Keratinocyte (primary cell): ENCODE results near the gene SRL. TPM values are rescaled to one million over a fixed set of nuclear protein-coding genes. Genes with fewer than 3 reads are reported as not detected.

Experiments used
- DNase-seq: peaks from one replicate; pipeline ENCODE4 v3.0.0-alpha.2; 2011; ENCODE audit warnings: low read depth, missing footprints, low spot score
- FAIRE-seq: peaks from 2 replicates; lab custom pipeline; 2011; peaks lifted over from hg19 to GRCh38; lab: Jason Lieb, UNC
- H2AFZ ChIP-seq: 2 replicates; pipeline ENCODE4 v1.6.0; 2012; ENCODE audit warnings: low read length, control low read depth, inconsistent platforms; ENCODE audit not compliant: control insufficient read depth
- H3K27ac ChIP-seq: 2 replicates; pipeline ENCODE4 v1.5.1; 2011; ENCODE audit warnings: low read length; ENCODE audit not compliant: control insufficient read depth, insufficient read depth
- H3K27me3 ChIP-seq: 3 replicates; pipeline ENCODE4 v1.6.0; 2011; ENCODE audit warnings: low read length; ENCODE audit not compliant: control insufficient read depth, insufficient read depth; ENCODE audit errors: extremely low read depth
- H3K36me3 ChIP-seq, 2 experiments: 2 replicates in 1 of 2; 3 replicates in 1 of 2; pipeline ENCODE4 v1.5.1; 2011; ENCODE audit warnings: low read length in 2 of 2, mild to moderate bottlenecking in 1 of 2; ENCODE audit not compliant: control insufficient read depth in 2 of 2, insufficient read depth in 2 of 2; ENCODE audit errors: extremely low read depth in 1 of 2
- H3K4me1 ChIP-seq: 3 replicates; pipeline ENCODE4 v1.5.1; 2011; ENCODE audit warnings: low read length; ENCODE audit not compliant: control insufficient read depth, insufficient read depth; ENCODE audit errors: extremely low read depth
- H3K4me2 ChIP-seq: 3 replicates; pipeline ENCODE4 v1.6.0; 2011; ENCODE audit warnings: low read depth, low read length; ENCODE audit not compliant: control insufficient read depth, insufficient read depth; ENCODE audit errors: extremely low read depth
- H3K4me3 ChIP-seq, 3 experiments: fragments of 200-600 bp in 1 of 3; sonication (generic) in 1 of 3; 2 replicates in 2 of 3; 3 replicates in 1 of 3; pipeline ENCODE4 v1.5.1; 2011 to 2016; ENCODE audit warnings: low read length in 3 of 3, mild to moderate bottlenecking in 3 of 3, control low read depth in 2 of 3, inconsistent platforms in 1 of 3, low read depth in 1 of 3, mixed read lengths in 1 of 3, mixed run types in 1 of 3, moderate library complexity in 1 of 3; ENCODE audit not compliant: control insufficient read depth in 2 of 3, insufficient read depth in 2 of 3; ENCODE audit errors: extremely low read depth in 1 of 3
- H3K79me2 ChIP-seq: 2 replicates; pipeline ENCODE4 v1.6.0; 2012; ENCODE audit warnings: low read length; ENCODE audit not compliant: control insufficient read depth, insufficient read depth
- H3K9ac ChIP-seq: 3 replicates; pipeline ENCODE4 v1.6.0; 2011; ENCODE audit warnings: low read length; ENCODE audit not compliant: control insufficient read depth, insufficient read depth; ENCODE audit errors: extremely low read depth
- H3K9me1 ChIP-seq: 3 replicates; pipeline ENCODE4 v1.6.0; 2011; ENCODE audit warnings: low read length; ENCODE audit not compliant: control insufficient read depth, insufficient read depth; ENCODE audit errors: extremely low read depth
- H3K9me3 ChIP-seq: 2 replicates; pipeline ENCODE4 v1.5.1; 2012; ENCODE audit warnings: low read depth, low read length; ENCODE audit not compliant: control insufficient read depth
- H4K20me1 ChIP-seq: 3 replicates; pipeline ENCODE4 v1.6.0; 2011; ENCODE audit warnings: low read length; ENCODE audit not compliant: control insufficient read depth, insufficient read depth; ENCODE audit errors: extremely low read depth
- EZH2 ChIP-seq: IDR thresholded peaks from one replicate; pipeline ENCODE4 v1.6.1; 2012; ENCODE audit warnings: inconsistent platforms, mild to moderate bottlenecking, low read length, moderate library complexity
- dilution Hi-C: fragments of 300-500 bp; cut with MboI; formaldehyde crosslinking; loops from one replicate; pipeline ENCODE4 v1.7.0; 2020; ENCODE audit warnings: low sequenced_read_pairs; ENCODE audit not compliant: extremely low pct_ligation_motif_present
- polyA plus RNA-seq, 5 experiments: library from polyadenylated mRNA; depleted of rRNA in 3 of 5; stranded (reverse) in 3 of 5; stranded (forward) in 1 of 5; unstranded in 1 of 5; fragments of >200 nt; gene quantifications; 1 replicate in 1 of 5; 2 replicates in 3 of 5; 3 replicates in 1 of 5; pipeline versions ENCODE4 v1.2.1 to v1.2.3, GENCODE V29; 2011 to 2012; ENCODE audit warnings: missing spikeins in 2 of 5, low read depth in 1 of 5, low replicate concordance in 1 of 5
- TF ChIP-seq, protein P1 (sequence below), 3 experiments: IDR thresholded peaks in 1 of 3; conservative IDR thresholded peaks in 1 of 3; optimal IDR thresholded peaks in 1 of 3; 2 replicates in 2 of 3; 3 replicates in 1 of 3; pipeline versions ENCODE3 to v1.5.1; 2011; ENCODE audit warnings: low read length in 3 of 3, mild to moderate bottlenecking in 3 of 3, moderate library complexity in 2 of 3, control low read depth in 1 of 3, inconsistent platforms in 1 of 3; ENCODE audit not compliant: insufficient read depth in 2 of 3; ENCODE audit errors: extremely low read depth in 1 of 3

The SRL gene
- polyA plus RNA-seq, 1 donor (not counting 4 experiments of a cell fraction or from before 2014, with no cell fraction given): not detected

- no peaks in the 10 kb centered on the region for H4K20me1 ChIP-seq
- H3K4me2 ChIP-seq: peak overlapping the region; percentile 90
- H3K27me3 ChIP-seq: no peaks in the 10 kb centered on the region
- peak overlapping the region; percentile 94 for H2AFZ ChIP-seq
- no peaks in the 10 kb centered on the region for H3K9me1 ChIP-seq
- peak overlapping the region; percentile 90 for H3K9ac ChIP-seq
- no peaks in the 10 kb centered on the region for H3K9me3 ChIP-seq
- dilution Hi-C loops: no loop called here
- DNase-seq: peak; percentile 65
- H3K36me3 ChIP-seq: no peaks in the 10 kb centered on the region
- H3K27ac ChIP-seq: peak overlapping the region; percentile 87
- FAIRE-seq: peak; percentile 17
- TF ChIP-seq, protein P1, sequence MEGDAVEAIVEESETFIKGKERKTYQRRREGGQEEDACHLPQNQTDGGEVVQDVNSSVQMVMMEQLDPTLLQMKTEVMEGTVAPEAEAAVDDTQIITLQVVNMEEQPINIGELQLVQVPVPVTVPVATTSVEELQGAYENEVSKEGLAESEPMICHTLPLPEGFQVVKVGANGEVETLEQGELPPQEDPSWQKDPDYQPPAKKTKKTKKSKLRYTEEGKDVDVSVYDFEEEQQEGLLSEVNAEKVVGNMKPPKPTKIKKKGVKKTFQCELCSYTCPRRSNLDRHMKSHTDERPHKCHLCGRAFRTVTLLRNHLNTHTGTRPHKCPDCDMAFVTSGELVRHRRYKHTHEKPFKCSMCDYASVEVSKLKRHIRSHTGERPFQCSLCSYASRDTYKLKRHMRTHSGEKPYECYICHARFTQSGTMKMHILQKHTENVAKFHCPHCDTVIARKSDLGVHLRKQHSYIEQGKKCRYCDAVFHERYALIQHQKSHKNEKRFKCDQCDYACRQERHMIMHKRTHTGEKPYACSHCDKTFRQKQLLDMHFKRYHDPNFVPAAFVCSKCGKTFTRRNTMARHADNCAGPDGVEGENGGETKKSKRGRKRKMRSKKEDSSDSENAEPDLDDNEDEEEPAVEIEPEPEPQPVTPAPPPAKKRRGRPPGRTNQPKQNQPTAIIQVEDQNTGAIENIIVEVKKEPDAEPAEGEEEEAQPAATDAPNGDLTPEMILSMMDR (optimal IDR thresholded peaks at IDR 0.05 in 1 of 3, IDR thresholded peaks at IDR 0.05 in 1 of 3, conservative IDR thresholded peaks at IDR 0.05 in 1 of 3; ENCODE audit: extremely low read depth in 1 of 3, insufficient read depth in 2 of 3, low read length in 3 of 3): no peak
- no peak for TF ChIP-seq EZH2
- H3K4me1 ChIP-seq: peaks cover 8% of the 10 kb centered on the region
- H3K4me3 ChIP-seq: peak overlapping the region; percentile 56 to 81 (median 68)
- no peaks in the 10 kb centered on the region for H3K79me2 ChIP-seq
These were observed 58.4 kb downstream of the SRL start for GRCh38 chr16:4183237-4184037.

DNA sequence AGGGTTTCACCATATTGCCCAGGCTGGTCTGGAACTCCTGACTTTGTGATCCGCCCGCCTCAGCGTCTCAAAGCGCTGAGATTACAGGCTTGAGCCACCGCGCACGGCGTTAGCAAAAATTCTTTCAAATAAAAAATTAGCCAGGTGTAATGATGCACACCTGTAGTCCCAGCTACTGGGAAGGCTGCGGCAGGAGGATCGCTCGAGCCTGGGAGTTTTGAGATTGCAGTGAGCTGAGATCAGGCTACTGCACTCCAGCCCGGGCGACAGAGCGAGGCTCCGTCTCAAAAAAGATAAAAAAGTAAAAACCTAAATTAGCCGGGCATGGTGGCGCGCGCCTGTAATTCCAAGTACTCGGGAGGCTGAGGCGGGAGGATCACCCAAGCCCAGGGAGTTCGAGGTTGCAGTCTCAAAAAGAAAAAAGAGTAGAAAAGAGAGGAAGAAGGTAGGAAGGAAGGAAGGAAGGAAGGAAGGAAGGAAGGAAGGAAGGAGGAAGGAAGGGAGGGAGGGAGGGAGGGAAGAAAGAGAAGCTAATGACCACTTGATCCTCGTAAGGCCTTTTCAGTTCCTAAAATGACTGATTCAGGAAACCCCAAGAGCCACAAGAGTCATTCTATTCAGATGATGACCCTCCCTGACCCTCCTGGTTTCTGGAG is 59.2 kb downstream of the SRL start:
- peak overlapping the region; percentile 90 for H3K9ac ChIP-seq
- FAIRE-seq: no peak

More for the DNA sequence above, 59.2 kb downstream of the SRL start:
- no peaks in the 10 kb centered on the region for H3K36me3 ChIP-seq
- peak overlapping the region; percentile 56 to 81 (median 68) for H3K4me3 ChIP-seq
- H4K20me1 ChIP-seq: no peaks in the 10 kb centered on the region
- no peak overlapping the region for H2AFZ ChIP-seq
- DNase-seq: no peak
- no peaks in the 10 kb centered on the region for H3K27me3 ChIP-seq
- no peaks in the 10 kb centered on the region for H3K79me2 ChIP-seq
- peak overlapping the region; percentile 87 for H3K27ac ChIP-seq
- H3K4me1 ChIP-seq: peaks cover 8% of the 10 kb centered on the region
- no peaks in the 10 kb centered on the region for H3K9me1 ChIP-seq
- H3K4me2 ChIP-seq: peak overlapping the region; percentile 90
- dilution Hi-C loops: no loop called here
- H3K9me3 ChIP-seq: no peaks in the 10 kb centered on the region
- TF ChIP-seq EZH2: no peak
- TF ChIP-seq, protein P1 (optimal IDR thresholded peaks at IDR 0.05 in 1 of 3, IDR thresholded peaks at IDR 0.05 in 1 of 3, conservative IDR thresholded peaks at IDR 0.05 in 1 of 3; ENCODE audit: extremely low read depth in 1 of 3, insufficient read depth in 2 of 3, low read length in 3 of 3): no peak
